Measurements from ENCODE around the gene AQP5.

DNA sequence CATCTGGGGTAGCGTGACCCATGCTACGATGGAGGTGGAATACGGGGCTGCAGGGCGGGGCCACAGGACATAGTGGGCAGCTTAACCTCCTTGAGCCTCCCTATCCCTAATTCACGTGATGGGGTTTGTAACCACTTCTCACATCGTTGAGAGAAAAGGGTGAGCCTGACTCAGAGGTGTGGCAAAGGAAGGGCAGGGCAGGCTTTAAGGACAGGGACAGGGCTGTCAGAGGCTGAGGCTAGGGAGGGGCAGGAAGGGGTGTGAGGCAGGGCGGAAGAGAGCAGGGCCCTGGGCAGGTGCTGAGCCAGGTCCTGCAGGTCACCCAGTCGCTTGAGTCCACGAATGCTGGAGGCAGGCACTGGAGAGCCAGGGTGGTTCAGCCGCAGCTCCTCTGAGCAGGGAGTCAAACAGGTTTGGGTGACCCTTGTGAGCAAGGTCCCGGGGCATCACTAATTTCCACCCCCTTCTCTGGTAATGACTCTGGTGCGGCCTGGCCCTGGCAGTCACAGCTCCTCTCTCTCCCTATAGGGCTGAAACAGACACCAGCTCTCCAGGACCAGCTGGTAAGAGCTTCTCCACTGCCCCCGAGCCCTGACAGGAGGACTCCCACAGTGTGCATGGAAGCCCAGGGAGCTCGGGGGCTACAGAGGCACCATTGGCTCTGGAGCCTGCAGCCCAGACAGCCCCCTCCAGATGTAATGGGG is 18.6 kb upstream of the AQP5 start:
- TF ChIP-seq POLR2AphosphoS5 (IDR thresholded peaks at IDR 0.05; ENCODE audit: insufficient read depth, low read depth, low read length) (no peak), FOS (IDR thresholded peaks at IDR 0.05; ENCODE audit: borderline replicate concordance, insufficient read depth, low read length) (no peak), EZH2 (IDR thresholded peaks at IDR 0.05; ENCODE audit: borderline replicate concordance, low read depth, low read length, severe bottlenecking) (no peak), MYC (IDR thresholded peaks at IDR 0.05; ENCODE audit: low read depth, low read length) (no peak), JUN (IDR thresholded peaks at IDR 0.05; ENCODE audit: borderline replicate concordance, insufficient read depth, insufficient read length, low read depth) (no peak)
- TF ChIP-seq, protein P1, sequence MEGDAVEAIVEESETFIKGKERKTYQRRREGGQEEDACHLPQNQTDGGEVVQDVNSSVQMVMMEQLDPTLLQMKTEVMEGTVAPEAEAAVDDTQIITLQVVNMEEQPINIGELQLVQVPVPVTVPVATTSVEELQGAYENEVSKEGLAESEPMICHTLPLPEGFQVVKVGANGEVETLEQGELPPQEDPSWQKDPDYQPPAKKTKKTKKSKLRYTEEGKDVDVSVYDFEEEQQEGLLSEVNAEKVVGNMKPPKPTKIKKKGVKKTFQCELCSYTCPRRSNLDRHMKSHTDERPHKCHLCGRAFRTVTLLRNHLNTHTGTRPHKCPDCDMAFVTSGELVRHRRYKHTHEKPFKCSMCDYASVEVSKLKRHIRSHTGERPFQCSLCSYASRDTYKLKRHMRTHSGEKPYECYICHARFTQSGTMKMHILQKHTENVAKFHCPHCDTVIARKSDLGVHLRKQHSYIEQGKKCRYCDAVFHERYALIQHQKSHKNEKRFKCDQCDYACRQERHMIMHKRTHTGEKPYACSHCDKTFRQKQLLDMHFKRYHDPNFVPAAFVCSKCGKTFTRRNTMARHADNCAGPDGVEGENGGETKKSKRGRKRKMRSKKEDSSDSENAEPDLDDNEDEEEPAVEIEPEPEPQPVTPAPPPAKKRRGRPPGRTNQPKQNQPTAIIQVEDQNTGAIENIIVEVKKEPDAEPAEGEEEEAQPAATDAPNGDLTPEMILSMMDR (IDR thresholded peaks at IDR 0.05; ENCODE audit: extremely low read depth in 1 of 2, insufficient read depth in 1 of 2, low read depth in 1 of 2, low read length in 2 of 2) = no peak

Measured in endothelial cell of umbilical vein (primary cell).